Stimulated activated CD8-positive, alpha-beta memory T cell treated with anti-CD3 and anti-CD28 coated beads, Interleukin-12 subunit alpha, Interleukin-12 subunit beta, amount 100 ng/mL, for 1 hour (primary cell): ENCODE data around the gene STK11IP.

Experiments used
- DNase-seq: peaks from one replicate; pipeline ENCODE4 v3.0.0-alpha.2; 2020; ENCODE audit warnings: low read depth

STK11IP gene

GRCh38 chr2:219619235-219619634 lies 21.6 kb downstream of the STK11IP start:
- no peak for DNase-seq

DNA sequence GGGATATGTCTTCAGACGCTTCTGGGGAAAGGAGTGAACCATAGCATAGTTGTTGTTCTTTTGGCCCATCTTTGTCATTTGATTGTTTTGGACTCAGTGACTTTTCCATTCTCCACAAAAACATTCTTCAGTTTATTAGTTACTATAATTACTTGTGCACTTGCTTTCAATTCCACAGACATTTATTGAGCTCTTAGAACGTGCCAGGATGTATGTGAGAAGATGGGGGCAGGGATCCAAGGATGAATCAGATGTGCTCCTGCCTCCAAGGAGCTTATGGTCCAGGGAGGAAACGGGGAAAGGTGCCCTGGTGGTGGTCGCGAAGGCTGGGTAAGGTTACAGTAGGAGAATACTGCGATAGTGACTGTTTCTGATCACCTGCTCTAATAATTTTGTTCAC lies 22.9 kb downstream of the STK11IP start:
- no peak for DNase-seq

GRCh38 chr2:219621935-219622334 lies 24.3 kb downstream of the STK11IP start:
- DNase-seq = no peak

DNA sequence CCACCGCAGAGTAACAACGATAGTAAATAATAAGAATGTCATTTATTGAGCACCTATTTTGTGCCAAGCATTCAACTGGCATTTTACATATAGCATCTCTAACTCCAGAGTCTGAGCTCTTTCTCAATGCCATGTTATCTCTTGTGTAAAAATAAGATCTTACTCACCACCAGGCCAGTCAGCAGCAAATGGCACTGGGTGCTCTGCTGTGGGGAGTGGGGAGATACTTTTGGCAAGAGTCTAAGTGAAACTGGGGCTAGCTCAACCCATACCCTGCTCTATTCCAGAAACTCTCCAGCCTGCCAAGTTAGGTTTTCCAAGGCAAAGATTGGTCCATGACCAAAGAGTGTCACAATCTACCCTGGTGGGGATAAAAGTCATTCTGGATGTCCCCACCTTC lies 24.8 kb downstream of the STK11IP start:
- DNase-seq = no peak

GRCh38 chr2:219624565-219624964 lies 26.9 kb downstream of the STK11IP start:
- no peak for DNase-seq

DNA sequence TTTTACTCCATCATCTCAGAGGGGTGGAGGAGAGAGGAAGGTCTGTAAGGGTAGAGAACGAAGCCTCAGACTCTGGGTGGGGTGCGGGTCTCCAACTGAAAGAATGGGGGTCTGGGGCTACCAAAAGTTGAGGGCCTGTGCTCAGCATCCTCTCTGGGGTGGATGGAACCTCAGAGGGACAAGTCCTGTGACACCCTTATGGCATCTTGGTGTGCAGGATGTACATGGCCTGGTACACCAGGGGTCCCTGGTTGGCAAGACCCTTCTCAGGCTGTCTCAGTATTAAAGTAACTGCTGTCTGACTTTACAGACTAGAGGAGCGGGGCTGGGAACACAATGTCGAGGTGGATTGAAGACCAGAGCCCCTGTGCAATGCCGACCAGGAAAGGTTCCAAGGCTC lies 27.5 kb downstream of the STK11IP start:
- DNase-seq = no peak

- DNase-seq = no peak
Measured at GRCh38 chr2:219626540-219626939, 28.9 kb downstream of the STK11IP start.

DNA sequence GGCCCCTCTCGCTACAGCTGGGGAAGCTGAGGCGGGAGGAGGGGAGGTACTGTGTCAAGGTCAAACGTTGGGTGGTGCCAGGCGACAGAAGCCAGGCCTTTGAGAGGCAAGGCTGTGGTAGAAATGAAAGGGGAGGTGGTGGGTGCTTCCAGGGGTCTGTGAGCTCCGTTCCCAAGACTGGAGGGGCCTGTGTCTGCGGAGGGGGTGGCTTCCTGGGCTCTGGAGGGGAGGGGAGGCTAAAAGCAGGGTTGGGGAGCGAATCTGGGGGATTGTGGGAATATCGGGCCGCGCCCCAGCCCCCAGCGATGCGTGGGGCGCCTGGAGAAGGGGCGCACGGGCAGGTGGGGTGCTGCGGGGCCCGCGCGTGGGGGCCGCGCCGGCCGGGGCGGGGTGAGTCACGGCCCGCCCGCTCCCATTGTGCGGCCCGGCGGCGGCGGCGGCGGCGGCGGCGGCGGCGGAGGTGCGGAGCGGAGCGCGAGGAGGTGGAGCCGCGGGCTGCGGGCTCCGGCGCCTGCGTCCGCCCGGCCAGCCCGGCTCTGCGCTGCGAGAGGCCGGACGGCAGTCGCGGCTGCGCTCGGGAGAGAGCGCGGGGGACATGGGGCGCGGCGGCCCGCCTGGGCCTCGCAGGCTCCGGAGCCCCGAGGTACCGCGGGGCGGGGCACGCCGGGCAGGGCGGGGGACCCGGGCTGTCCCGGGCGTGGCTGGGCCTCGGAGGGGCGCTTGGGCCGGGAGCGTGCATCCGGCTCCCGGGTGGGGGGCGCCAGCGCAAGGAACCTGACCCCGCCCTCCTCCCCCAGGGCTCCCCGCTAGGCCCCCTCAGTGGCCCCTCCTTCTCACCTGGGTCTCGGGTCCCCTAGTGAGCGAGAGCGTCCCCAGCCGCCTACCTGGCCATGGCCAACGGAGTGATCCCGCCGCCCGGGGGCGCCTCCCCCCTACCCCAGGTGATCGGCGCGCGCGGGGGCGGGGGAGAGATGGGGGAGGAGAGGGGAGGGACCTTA lies 29.7 kb downstream of the STK11IP start, which contains the start of gene SLC4A3:
Gene SLC4A3, plus strand, starts transcription at position 528 of the 998 bp plus-strand sequence. Its CDS starts 363 bp downstream, at position 891.
- no peak for DNase-seq

DNA sequence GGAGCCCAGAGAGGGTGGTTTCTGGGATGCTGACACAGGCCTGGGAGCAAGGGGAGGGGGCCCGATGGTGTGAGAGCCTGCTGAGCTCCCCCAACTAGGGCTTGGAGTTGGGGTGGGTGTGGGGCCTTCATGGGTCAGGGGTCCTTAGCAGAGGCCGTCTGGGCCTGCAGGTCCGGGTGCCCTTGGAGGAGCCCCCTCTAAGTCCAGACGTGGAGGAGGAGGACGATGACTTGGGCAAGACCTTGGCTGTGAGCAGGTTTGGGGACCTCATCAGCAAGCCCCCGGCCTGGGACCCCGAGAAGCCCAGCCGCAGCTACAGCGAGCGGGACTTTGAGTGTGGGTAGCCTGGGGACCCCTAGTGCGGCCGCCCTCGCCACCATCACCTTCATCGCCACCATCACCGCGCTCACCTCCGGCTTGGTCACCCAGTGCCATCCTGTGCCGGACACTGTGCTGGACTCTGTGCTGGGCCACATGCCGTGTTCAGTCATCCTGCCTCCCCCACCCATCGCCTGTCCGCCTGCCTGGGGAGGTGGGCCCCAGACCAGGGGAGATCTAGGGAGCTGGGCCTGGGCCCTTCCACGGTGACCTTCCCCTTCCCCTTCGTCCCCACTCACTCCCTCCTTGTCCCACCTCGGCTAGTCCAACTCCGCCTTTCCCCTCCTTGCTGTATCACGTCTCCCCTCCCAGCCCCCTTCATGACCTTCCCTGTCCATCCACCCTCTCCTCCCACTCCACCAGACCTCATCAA lies 30.8 kb downstream of the STK11IP start:
- DNase-seq = no peak

DNA sequence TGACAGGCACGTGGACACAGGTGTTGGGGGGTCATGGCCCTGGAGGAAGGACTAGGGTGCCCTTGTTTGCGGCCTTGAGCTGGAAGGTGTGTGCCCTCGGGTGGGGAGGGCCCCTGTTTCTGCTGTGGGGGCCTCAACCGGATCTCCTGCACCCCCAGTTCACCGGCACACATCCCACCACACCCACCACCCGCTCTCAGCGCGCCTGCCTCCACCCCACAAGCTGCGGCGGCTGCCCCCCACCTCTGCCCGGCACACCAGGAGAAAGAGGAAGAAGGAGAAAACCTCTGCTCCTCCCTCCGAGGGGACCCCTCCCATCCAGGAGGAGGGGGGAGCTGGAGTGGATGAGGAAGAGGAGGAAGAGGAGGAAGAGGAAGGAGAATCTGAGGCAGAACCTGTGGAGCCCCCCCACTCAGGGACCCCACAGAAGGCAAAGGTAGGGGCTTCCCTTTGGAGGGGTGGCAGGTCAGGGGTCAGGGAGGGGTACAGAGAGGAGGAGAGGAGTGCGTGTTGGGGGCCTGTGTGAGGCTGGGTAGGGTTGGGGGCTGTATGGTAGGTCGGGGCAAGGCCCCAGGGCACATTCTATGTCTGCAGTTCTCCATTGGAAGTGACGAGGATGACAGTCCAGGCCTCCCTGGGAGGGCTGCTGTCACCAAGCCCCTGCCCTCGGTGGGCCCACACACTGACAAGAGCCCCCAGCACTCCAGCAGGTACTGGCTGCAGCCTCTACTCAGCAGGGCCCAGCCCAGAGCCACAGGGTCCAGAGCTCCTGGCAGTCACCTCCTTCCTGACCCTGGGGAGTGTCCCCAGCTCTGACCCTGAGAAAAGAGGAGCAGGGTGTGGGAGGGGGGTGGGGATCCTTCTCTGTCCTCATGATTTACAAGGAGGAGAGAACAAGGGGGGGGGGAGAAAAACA lies 31.6 kb downstream of the STK11IP start:
- no peak for DNase-seq

- no peak for DNase-seq
Measured at GRCh38 chr2:219629976-219630695, 32.5 kb downstream of the STK11IP start.

GRCh38 chr2:219630770-219631405 lies 33.2 kb downstream of the STK11IP start:
- DNase-seq = no peak

GRCh38 chr2:219631406-219631891 lies 33.8 kb downstream of the STK11IP start:
- no peak for DNase-seq

DNA sequence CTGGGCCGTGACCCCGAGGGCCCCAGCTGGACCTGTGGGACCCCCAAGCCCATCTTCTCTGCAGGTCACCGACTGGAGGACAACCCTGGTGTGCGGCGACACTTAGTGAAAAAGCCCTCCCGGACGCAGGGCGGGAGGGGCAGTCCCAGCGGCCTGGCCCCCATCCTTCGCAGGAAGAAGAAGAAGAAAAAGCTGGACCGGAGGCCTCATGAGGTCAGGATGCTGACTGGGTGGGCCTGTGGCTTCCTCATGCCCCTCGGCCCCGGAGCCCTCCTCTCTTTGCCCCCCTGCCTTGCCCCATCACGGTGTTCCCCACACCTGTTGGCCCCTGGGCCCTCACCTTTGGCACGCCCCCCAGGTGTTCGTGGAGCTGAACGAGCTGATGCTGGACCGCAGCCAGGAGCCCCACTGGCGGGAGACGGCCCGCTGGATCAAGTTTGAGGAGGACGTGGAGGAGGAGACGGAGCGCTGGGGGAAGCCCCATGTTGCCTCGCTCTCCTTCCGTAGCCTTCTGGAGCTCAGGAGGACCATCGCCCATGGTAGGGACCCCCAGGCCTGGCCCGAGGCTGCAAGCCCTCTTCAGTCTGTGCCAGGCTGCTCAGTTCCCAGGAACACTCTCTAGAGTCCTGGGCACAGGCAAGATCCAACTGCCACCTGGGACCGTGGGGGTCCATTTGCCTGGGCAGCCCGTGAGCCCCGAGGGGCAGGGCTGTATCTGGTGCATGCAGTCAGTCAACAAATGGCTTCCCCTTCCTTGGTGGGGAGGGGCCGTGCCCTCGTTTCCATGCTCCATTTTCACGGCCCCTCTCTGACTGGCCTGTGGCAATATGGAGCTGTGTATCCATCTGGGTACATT lies 34.5 kb downstream of the STK11IP start:
- no peak for DNase-seq

DNA sequence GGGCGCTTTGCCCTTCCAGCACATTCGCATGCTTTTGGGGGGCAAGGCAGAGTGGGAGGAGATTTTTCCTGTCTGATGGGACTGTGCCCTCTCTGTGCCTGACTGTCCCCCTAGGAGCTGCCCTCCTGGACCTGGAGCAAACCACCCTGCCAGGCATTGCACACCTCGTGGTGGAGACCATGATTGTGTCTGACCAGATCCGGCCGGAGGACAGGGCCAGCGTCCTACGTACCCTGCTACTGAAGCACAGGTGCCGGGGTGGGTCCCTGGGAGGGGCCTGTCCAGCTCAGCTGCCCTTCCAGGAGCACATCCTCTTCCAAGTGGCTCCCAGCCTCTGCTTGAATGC lies 35.1 kb downstream of the STK11IP start:
- DNase-seq = no peak

DNA sequence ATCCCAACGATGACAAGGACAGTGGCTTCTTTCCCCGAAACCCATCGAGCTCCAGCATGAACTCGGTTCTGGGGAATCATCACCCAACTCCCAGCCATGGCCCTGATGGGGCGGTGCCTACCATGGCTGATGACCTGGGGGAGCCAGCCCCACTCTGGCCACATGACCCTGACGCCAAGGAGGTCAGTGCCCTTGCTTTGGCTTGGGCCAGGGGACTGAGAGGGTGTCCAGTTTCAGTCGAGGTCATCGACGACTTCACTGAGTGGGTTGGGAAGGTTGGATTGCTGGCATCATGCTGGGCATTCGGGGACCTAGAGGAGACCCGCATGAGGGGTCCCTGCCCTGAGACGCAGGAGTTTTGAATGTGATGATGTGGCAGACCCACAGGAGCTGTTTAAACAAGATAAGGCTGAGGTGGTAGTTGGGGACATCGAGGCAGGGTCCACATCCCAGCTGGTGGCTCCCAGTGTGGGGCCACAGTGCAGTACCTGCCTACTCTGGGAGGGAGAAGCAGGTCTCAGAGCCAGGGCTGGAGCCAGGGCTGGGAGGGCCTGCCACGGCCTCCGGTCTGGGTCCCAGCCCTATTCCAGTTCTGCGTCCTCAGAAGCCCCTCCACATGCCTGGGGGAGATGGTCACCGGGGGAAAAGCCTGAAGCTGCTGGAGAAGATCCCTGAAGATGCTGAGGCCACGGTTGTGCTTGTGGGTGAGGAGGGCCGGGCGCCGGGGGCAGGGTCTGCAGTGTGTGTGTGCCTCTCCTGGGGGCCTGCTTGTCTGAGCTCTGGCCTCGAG lies 35.8 kb downstream of the STK11IP start:
- no peak for DNase-seq

- no peak for DNase-seq
Measured at GRCh38 chr2:219634171-219634940, 36.7 kb downstream of the STK11IP start.
